K562 (cell line): ENCODE results near the gene SLC38A2. TPM values are rescaled to one million over a fixed set of nuclear protein-coding genes. Genes with fewer than 3 reads are reported as not detected.

Experiments used
- ATAC-seq: fragments of 200-7000 bp; cut with Tn5 transposase; 3 replicates; pipeline ENCODE4 v1.9.1; 2020; ENCODE audit warnings: moderate library complexity
- BruUV-seq: library from RNA; stranded (reverse); fragments of 400-500 nt; replicated peaks from 2 replicates; lab custom pipeline; 2021; lab: Mats Ljungman, UMichigan
- CTCF ChIA-PET: fragments of 300-600 bp; formaldehyde crosslinking; extraction: SDS; loops from one replicate; lab custom pipeline; 2021; ENCODE audit warnings: low intra/inter-chr PET ratio; lab: Yijun Ruan, JAX
- POLR2A ChIA-PET: fragments of 300-600, 350-650 bp; sonication (Branson Sonifier 250); formaldehyde crosslinking; extraction: SDS; loops from one replicate; lab custom pipeline; 2021; ENCODE audit warnings: antibody characterized with exemption, inconsistent platforms; lab: Yijun Ruan, JAX
- DNase-seq, 4 experiments: peaks; one replicate each; pipeline versions ENCODE4 v3.0.0 to v3.0.0-alpha.2; 2011 to 2018; ENCODE audit warnings: low spot score in 3 of 4, mixed read lengths in 3 of 4; ENCODE audit errors: extremely low read depth in 1 of 4
- FAIRE-seq: peaks from 2 replicates; lab custom pipeline; 2011; peaks lifted over from hg19 to GRCh38; lab: Jason Lieb, UNC
- H2AFZ ChIP-seq: 2 replicates; pipeline ENCODE4 v1.6.0; 2011; ENCODE audit warnings: low read depth, low read length, control low read depth, inconsistent platforms
- H3K27ac ChIP-seq: fragments of 200-600 bp; 3 replicates; pipeline ENCODE4 v1.8.0; 2011; ENCODE audit warnings: low read depth, mild to moderate bottlenecking, control low read depth, inconsistent platforms, low read length, moderate library complexity, mixed read lengths; ENCODE audit errors: extremely low read depth
- H3K27me3 ChIP-seq, 2 experiments: fragments of 300-600 bp in 1 of 2; 2 replicates in 1 of 2; 3 replicates in 1 of 2; pipeline versions ENCODE4 v1.6.0 to v1.8.0; 2011; ENCODE audit warnings: inconsistent platforms in 2 of 2, low read length in 2 of 2, mild to moderate bottlenecking in 1 of 2, mixed read lengths in 1 of 2, moderate library complexity in 1 of 2; ENCODE audit not compliant: control insufficient read depth in 2 of 2, insufficient read depth in 2 of 2
- H3K36me3 ChIP-seq: fragments of 300-600 bp; 3 replicates; pipeline ENCODE4 v1.8.0; 2011; ENCODE audit warnings: mild to moderate bottlenecking, low read length, inconsistent platforms; ENCODE audit not compliant: control insufficient read depth, insufficient read depth
- H3K4me1 ChIP-seq, 2 experiments: fragments of 200-600 bp in 1 of 2; replicated peaks in 1 of 2; 2 replicates in 1 of 2; 3 replicates in 1 of 2; pipeline versions ENCODE4 v1.5.1 to v1.8.0; 2011; ENCODE audit warnings: inconsistent platforms in 2 of 2, low read length in 2 of 2, mild to moderate bottlenecking in 1 of 2, mixed read lengths in 1 of 2, moderate library complexity in 1 of 2; ENCODE audit not compliant: control insufficient read depth in 2 of 2, insufficient read depth in 2 of 2
- H3K4me2 ChIP-seq: 2 replicates; pipeline ENCODE4 v1.6.1; 2011; ENCODE audit warnings: low read length, control low read depth, inconsistent platforms, mixed read lengths; ENCODE audit not compliant: insufficient read depth
- H3K4me3 ChIP-seq: fragments of 200-600 bp; sonication (generic), shearing (Covaris generic); 2 replicates; pipeline ENCODE4 v1.5.1; 2016; ENCODE audit warnings: control low read depth, inconsistent platforms
- H3K79me2 ChIP-seq: fragments of 200-600 bp; 3 replicates; pipeline ENCODE4 v1.8.0; 2011; ENCODE audit warnings: low read length, inconsistent platforms; ENCODE audit not compliant: control insufficient read depth, insufficient read depth
- H3K9ac ChIP-seq, 2 experiments: 2 replicates each; pipeline versions ENCODE4 v1.6.0 to v1.6.1; 2011; ENCODE audit warnings: low read depth in 2 of 2, low read length in 2 of 2, control low read depth in 1 of 2, inconsistent platforms in 1 of 2, mild to moderate bottlenecking in 1 of 2, mixed read lengths in 1 of 2; ENCODE audit not compliant: insufficient read depth in 1 of 2
- H3K9me1 ChIP-seq: one replicate; pipeline ENCODE4 v1.6.0; 2011; ENCODE audit warnings: inconsistent platforms, mild to moderate bottlenecking, low read length, moderate library complexity; ENCODE audit not compliant: control insufficient read depth, insufficient read depth
- H3K9me3 ChIP-seq: replicated peaks from 2 replicates; pipeline ENCODE4 v1.5.1; 2011; ENCODE audit warnings: low read depth, low read length, inconsistent platforms; ENCODE audit not compliant: control insufficient read depth, insufficient read depth
- H4K20me1 ChIP-seq: replicated peaks from 2 replicates; pipeline ENCODE4 v1.6.1; 2011; ENCODE audit warnings: low read length, inconsistent platforms, mixed read lengths; ENCODE audit not compliant: control insufficient read depth, insufficient read depth
- CHCHD3 ChIP-seq: fragments of 250-450 bp; sonication (Bioruptor Pico); IDR thresholded peaks from 2 replicates; pipeline ENCODE4 v2.1.2; 2022; ENCODE audit warnings: mild to moderate bottlenecking
- HNRNPLL ChIP-seq: fragments of 200-400 bp; formaldehyde crosslinking; IDR thresholded peaks from 2 replicates; pipeline ENCODE4 v1.6.1; 2017; ENCODE audit warnings: low read length, low read depth, mild to moderate bottlenecking; ENCODE audit not compliant: poor library complexity, severe bottlenecking
- OTX1 ChIP-seq: fragments of 450-650 bp; formaldehyde crosslinking; IDR thresholded peaks from 2 replicates; pipeline ENCODE4 v1.4.0; 2022; ENCODE audit warnings: mild to moderate bottlenecking
- POLR2G ChIP-seq: fragments of 200-400 bp; formaldehyde crosslinking; IDR thresholded peaks from 2 replicates; pipeline ENCODE4 v1.6.1; 2017; ENCODE audit warnings: low read depth, mild to moderate bottlenecking, antibody characterized with exemption, low read length, moderate library complexity
- SMC3 ChIP-seq: conservative IDR thresholded peaks from 2 replicates; pipeline ENCODE4 v1.6.1; 2011; ENCODE audit warnings: low read depth, low read length, improper control_type of control experiment; ENCODE audit not compliant: insufficient read depth
- SP2 ChIP-seq: IDR thresholded peaks from 2 replicates; pipeline ENCODE4 v1.6.1; 2011; ENCODE audit warnings: mild to moderate bottlenecking, low read depth, low read length, moderate library complexity; ENCODE audit not compliant: poor library complexity, severe bottlenecking; ENCODE audit errors: extremely low read depth
- TARDBP ChIP-seq: fragments of 450-650 bp; IDR thresholded peaks from 2 replicates; pipeline ENCODE4 v1.6.1; 2016
- THRA ChIP-seq: fragments of 450-650 bp; IDR thresholded peaks from 2 replicates; pipeline ENCODE4 v1.6.1; 2017; ENCODE audit warnings: mild to moderate bottlenecking, moderate library complexity
- ZNF586 ChIP-seq: fragments of 450-650 bp; formaldehyde crosslinking; conservative IDR thresholded peaks from 2 replicates; pipeline ENCODE4 v1.4.0; 2020; ENCODE audit warnings: mild to moderate bottlenecking, moderate library complexity
- WGBS: fragments of 100-300 bp; shearing (Covaris generic); methylation state at CpG from one replicate; pipeline ENCODE4 v1.1.6; 2016; ENCODE audit warnings: low coverage, mixed read lengths; ENCODE audit not compliant: insufficient coverage; ENCODE audit errors: missing lambda C conversion rate; 5-methylcytosine and 5-hydroxymethylcytosine counted together
- in situ Hi-C: fragments of 300-500 bp; cut with MboI; formaldehyde crosslinking; loops from 4 replicates; pipeline ENCODE4 v1.15.0; 2018; ENCODE audit warnings: inconsistent platforms, mixed read lengths
- intact Hi-C: fragments of 100-400 bp; cut with micrococcal nuclease; formaldehyde crosslinking; loops from 2 replicates; pipeline ENCODE4 v1.14.2; 2022
- polyA plus RNA-seq, 8 experiments: library from polyadenylated mRNA; depleted of rRNA in 4 of 8; stranded (reverse) in 5 of 8; unstranded in 3 of 8; fragments of >200 nt; fragmentation: Nextera tagmentation in 2 of 8; fragmentation: Illumina TruSeq in 1 of 8; extraction: Ambion mirVana in 2 of 8; extraction: Trizol in 1 of 8; gene quantifications; 2 replicates each; pipeline versions ENCODE4 v1.2.1 to v1.2.3, GENCODE V29; 2011 to 2014; ENCODE audit warnings: inconsistent platforms in 1 of 8, missing spikeins in 1 of 8
- total RNA-seq, 7 experiments: library from RNA; depleted of rRNA in 6 of 7; stranded (reverse); fragments of >200 nt in 6 of 7; fragmentation: Illumina TruSeq in 2 of 7; extraction: Trizol in 2 of 7; gene quantifications; 2 replicates each; pipeline versions ENCODE4 v1.2.1 to v1.2.3, GENCODE V29; 2011 to 2021; ENCODE audit warnings: low replicate concordance in 1 of 7

The SLC38A2 gene
- total and polyA plus RNA-seq, 9 of the 15 experiments (the other 6 are each of a cell fraction or from before 2014, with no cell fraction given): 98.7 to 292 (median 143) TPM

- no peak for TF ChIP-seq CHCHD3 (CRISPR knock-in tag)
- no peak for TF ChIP-seq HNRNPLL
- TF ChIP-seq POLR2G: no peak
These were observed 51.8 kb downstream of the SLC38A2 start (continued) for GRCh38 chr12:46320731-46321130.

GRCh38 chr12:46318037-46318436 is 54.5 kb downstream of the SLC38A2 start:
- no peak for TF ChIP-seq ZNF586 (CRISPR knock-in tag)
- TF ChIP-seq SMC3: no peak
- TF ChIP-seq OTX1 (CRISPR knock-in tag): no peak
- no peak for TF ChIP-seq SP2
- no peak for TF ChIP-seq TARDBP
- TF ChIP-seq THRA: no peak
- ATAC-seq (peak; percentile 64), FAIRE-seq (peak; percentile 11), DNase-seq (peak in 1 of 4 experiments; percentile 8)
- ChIA-PET POLR2A (no interaction called here), CTCF (no interaction called here)
- intact Hi-C loops: no loop called here
- Histone ChIP-seq H3K36me3 (no peaks in the 10 kb centered on the region), H3K9me1 (no peaks in the 10 kb centered on the region), H3K79me2 (no peaks in the 10 kb centered on the region), H3K4me2 (no peak overlapping the region), H3K4me3 (no peak overlapping the region), H3K4me1 (no peaks in the 10 kb centered on the region), H4K20me1 (no peaks in the 10 kb centered on the region), H3K27me3 (no peaks in the 10 kb centered on the region), H3K9ac (no peak overlapping the region), H2AFZ (peak overlapping the region; percentile 79), H3K27ac (no peak overlapping the region), H3K9me3 (no peaks in the 10 kb centered on the region)
- in situ Hi-C loops: no loop called here
- WGBS: 0% methylated on average over 5 of the region's 5 CpGs
- no TSS peak for BruUV-seq

Other genes starting within 250 kb of the SLC38A2 start
- gene SLC38A1, start 103.7 kb downstream of the SLC38A2 start, total RNA-seq (2014; rRNA removed): 64.5 and 71.8 TPM in 2 replicates
- gene SLC38A1, start 103.7 kb downstream of the SLC38A2 start, total RNA-seq (2014; rRNA removed; fragmentation: Illumina TruSeq; extraction: Trizol): 99.9 and 112 TPM in 2 replicates
- gene SLC38A1, start 103.7 kb downstream of the SLC38A2 start, total RNA-seq (2015; rRNA removed; fragmentation: Illumina TruSeq; extraction: Trizol): 79.7 and 88.7 TPM in 2 replicates
- gene SLC38A1, start 103.7 kb downstream of the SLC38A2 start, total RNA-seq (2021): 104 and 112 TPM in 2 replicates
- 32.4 and 54.4 TPM in 2 replicates for gene SLC38A1, start 103.7 kb downstream of the SLC38A2 start, polyA plus RNA-seq (2011; rRNA removed)
- 86.1 and 92.2 TPM in 2 replicates for gene SLC38A1, start 103.7 kb downstream of the SLC38A2 start, polyA plus RNA-seq (2014; fragmentation: Illumina TruSeq; extraction: Trizol)
- gene SLC38A1, start 103.7 kb downstream of the SLC38A2 start, polyA plus RNA-seq (2014; fragmentation: Nextera tagmentation; extraction: Ambion mirVana): 10 to 100 TPM; 51.9 to 75.0 TPM
- 54.7 and 56.9 TPM in 2 replicates for gene SLC38A1, start 103.7 kb downstream of the SLC38A2 start, polyA plus RNA-seq (2014; rRNA removed)